Activated CD8-positive, alpha-beta T cell treated with anti-CD3 and anti-CD28 coated beads for 36 hours (primary cell): ENCODE data around the gene DENND2C. TPM values are rescaled to one million over a fixed set of nuclear protein-coding genes. Genes with fewer than 3 reads are reported as not detected.

Experiments used
- ATAC-seq: fragments of 200-7000 bp; cut with Tn5 transposase; one replicate; pipeline ENCODE4 v1.10.0; 2021; ENCODE audit warnings: mild to moderate bottlenecking, moderate library complexity
- CTCF ChIA-PET: fragments of 350-600 bp; sonication (Branson Sonifier 250); formaldehyde crosslinking; loops from one replicate; lab custom pipeline; 2021; ENCODE audit warnings: antibody characterized with exemption; lab: Charles Lee
- POLR2A ChIA-PET: fragments of 350-600 bp; sonication (Branson Sonifier 250); formaldehyde crosslinking; loops from one replicate; lab custom pipeline; 2021; ENCODE audit warnings: antibody characterized with exemption; lab: Charles Lee
- DNase-seq: peaks from one replicate; pipeline ENCODE4 v3.0.0-alpha.2; 2020
- H3K27ac Mint-ChIP-seq: one replicate; pipeline ENCODE4 v1.8.0; 2021; ENCODE audit warnings: mild to moderate bottlenecking, mixed read lengths
- H3K27me3 Mint-ChIP-seq: one replicate; pipeline ENCODE4 v1.8.0; 2021; ENCODE audit warnings: mixed read lengths
- H3K36me3 Mint-ChIP-seq: one replicate; pipeline ENCODE4 v1.8.0; 2021; ENCODE audit warnings: low read depth, mixed read lengths
- H3K4me1 Mint-ChIP-seq: one replicate; pipeline ENCODE4 v1.8.0; 2021; ENCODE audit warnings: low read depth, mixed read lengths
- H3K4me3 Mint-ChIP-seq: one replicate; pipeline ENCODE4 v1.8.0; 2021; ENCODE audit warnings: mild to moderate bottlenecking, moderate library complexity, mixed read lengths
- H3K9me3 Mint-ChIP-seq: one replicate; pipeline ENCODE4 v1.8.0; 2021; ENCODE audit warnings: mixed read lengths
- intact Hi-C: fragments of 100-400 bp; cut with micrococcal nuclease; formaldehyde crosslinking; loops from one replicate; pipeline ENCODE4 v1.10.0; 2022
- total RNA-seq, 2 experiments: library from RNA; stranded (reverse); gene quantifications; one replicate each; pipeline ENCODE4 v1.2.3, GENCODE V29; 2021
- TF ChIP-seq, protein P1 (sequence below): fragments of 200-600 bp; IDR thresholded peaks from one replicate; pipeline ENCODE4 v1.8.0; 2022; ENCODE audit warnings: antibody characterized with exemption, mild to moderate bottlenecking

DENND2C gene, protein sequence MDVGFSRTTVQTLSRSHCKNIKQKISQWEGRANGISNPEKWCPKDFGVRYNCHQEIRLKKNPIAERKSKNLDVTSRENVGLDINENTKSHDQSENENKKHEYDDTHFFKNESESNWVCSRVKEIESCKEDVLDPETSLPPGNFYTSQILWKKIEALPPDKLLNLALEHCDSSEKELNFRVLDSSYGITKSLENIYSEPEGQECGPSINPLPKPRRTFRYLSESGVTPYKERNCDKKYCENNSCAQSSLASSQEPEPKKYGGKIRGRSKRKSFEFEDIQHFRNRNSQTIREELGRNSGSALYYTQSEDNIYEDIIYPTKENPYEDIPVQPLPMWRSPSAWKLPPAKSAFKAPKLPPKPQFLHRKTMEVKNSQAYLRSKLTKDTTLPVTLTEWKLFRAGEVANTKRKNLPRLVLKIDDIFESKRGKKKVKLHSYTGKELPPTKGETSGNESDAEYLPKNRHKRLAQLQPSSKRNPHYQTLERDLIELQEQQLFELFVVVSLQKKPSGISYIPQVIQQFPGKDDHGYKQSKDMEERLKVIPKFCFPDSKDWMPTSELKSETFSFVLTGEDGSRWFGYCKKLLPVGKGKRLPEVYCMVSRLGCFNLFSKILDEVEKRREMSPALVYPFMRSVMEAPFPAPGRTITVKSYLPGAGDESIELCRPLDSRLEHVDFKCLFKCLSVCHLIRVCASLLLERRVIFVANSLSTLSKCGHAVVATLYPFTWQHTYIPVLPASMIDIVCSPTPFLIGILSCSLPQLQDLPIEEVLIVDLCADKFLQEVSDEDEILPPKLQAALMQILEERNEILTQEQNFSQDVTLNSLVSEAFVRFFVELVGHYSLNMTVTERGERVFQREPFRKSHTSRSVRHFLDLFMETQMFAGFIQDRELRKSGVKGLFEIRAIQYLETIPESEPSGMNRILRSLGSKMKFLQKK
- 1 to 10 TPM in 1 of 2 experiments, under 1 TPM in 1; 0.99 to 1.5 TPM for total RNA-seq

GRCh38 chr1:114669562-114670082 is at the start of gene DENND2C:
TSS of gene DENND2C (minus strand) at chr1:114670049. CDS start at chr1:114625984, 44,065 bp downstream.
- DNase-seq (no peak), ATAC-seq (peak; percentile 73)
- Mint-ChIP-seq H3K4me1 (peaks cover 10% of the 10 kb centered on the region), H3K4me3 (peak within 1 kb of the TSS; percentile 86), H3K27ac (peak within 1 kb of the TSS; percentile 68), H3K27me3 (peaks cover 7% of the 10 kb centered on the region), H3K9me3 (no peaks in the 10 kb centered on the region), H3K36me3 (no peaks in the 10 kb centered on the region)
- CTCF ChIA-PET = interaction anchor here (0.9 to 3.9 kb wide), 5 partner anchors 9 to 387 kb away, joined by 3 to 17 read pairs (median 3); no protein-coding TSS in a partner anchor
- POLR2A ChIA-PET = interaction anchor here (0.8 to 1.6 kb wide), 5 partner anchors 10 to 111 kb away, joined by 3 to 6 read pairs (median 3); partner anchors contain the start of genes CSDE1, NRAS and SIKE1
- TF ChIP-seq, protein P1, sequence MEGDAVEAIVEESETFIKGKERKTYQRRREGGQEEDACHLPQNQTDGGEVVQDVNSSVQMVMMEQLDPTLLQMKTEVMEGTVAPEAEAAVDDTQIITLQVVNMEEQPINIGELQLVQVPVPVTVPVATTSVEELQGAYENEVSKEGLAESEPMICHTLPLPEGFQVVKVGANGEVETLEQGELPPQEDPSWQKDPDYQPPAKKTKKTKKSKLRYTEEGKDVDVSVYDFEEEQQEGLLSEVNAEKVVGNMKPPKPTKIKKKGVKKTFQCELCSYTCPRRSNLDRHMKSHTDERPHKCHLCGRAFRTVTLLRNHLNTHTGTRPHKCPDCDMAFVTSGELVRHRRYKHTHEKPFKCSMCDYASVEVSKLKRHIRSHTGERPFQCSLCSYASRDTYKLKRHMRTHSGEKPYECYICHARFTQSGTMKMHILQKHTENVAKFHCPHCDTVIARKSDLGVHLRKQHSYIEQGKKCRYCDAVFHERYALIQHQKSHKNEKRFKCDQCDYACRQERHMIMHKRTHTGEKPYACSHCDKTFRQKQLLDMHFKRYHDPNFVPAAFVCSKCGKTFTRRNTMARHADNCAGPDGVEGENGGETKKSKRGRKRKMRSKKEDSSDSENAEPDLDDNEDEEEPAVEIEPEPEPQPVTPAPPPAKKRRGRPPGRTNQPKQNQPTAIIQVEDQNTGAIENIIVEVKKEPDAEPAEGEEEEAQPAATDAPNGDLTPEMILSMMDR = no peak
- intact Hi-C loops = no loop called here

DNA sequence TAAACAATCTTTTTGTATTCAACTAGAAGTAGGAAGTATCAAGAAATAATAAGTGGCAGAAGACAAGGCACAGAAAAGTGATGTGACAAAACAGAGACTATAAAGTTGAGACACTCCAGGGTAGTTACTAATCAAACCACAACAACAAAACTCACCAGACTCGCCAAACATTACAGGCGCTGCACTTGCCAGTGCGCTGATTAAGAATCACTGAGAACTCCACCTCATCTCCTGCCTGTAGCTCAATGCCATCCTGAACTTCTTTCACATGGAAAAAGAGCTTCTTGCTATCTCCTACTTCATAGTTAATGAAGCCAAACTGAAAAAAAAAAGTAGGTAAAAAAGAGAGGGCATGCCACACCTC is 49.6 kb upstream of the DENND2C start:
- no peaks in the 10 kb centered on the region for H3K27me3 Mint-ChIP-seq
- DNase-seq (no peak), ATAC-seq (no peak)
- TF ChIP-seq, protein P1 = no peak
- intact Hi-C loops = loop anchor here (5.0 kb wide), 1 partner anchor 38 kb away; the partner anchor contains the start of gene CSDE1
- ChIA-PET POLR2A (interaction anchor here (1.0 to 1.3 kb wide), 2 partner anchors 13 to 22 kb away, joined by 4 read pairs; no protein-coding TSS in a partner anchor), CTCF (no interaction called here)
- no peaks in the 10 kb centered on the region for H3K9me3 Mint-ChIP-seq
- H3K36me3 Mint-ChIP-seq = peaks cover 69% of the 10 kb centered on the region
- peaks cover 24% of the 10 kb centered on the region for H3K4me1 Mint-ChIP-seq
- peak overlapping the region; percentile 82 for H3K27ac Mint-ChIP-seq
- H3K4me3 Mint-ChIP-seq = no peak overlapping the region

GRCh38 chr1:114718661-114719423 is 49.0 kb upstream of the DENND2C start:
- Mint-ChIP-seq H3K4me3 (no peak overlapping the region), H3K4me1 (peaks cover 30% of the 10 kb centered on the region), H3K9me3 (no peaks in the 10 kb centered on the region), H3K27me3 (no peaks in the 10 kb centered on the region), H3K27ac (peak overlapping the region; percentile 82), H3K36me3 (peaks cover 70% of the 10 kb centered on the region)
- intact Hi-C loops = loop anchor here (5.0 kb wide), 1 partner anchor 38 kb away; the partner anchor contains the start of gene CSDE1
- ChIA-PET POLR2A (interaction anchor here (3.9 kb wide), 1 partner anchor 38 kb away, joined by 29 read pairs; the partner anchor contains the start of gene CSDE1), CTCF (interaction anchor here (1.4 kb wide), 1 partner anchor 372 kb away, joined by 3 read pairs; no protein-coding TSS in a partner anchor)
- ATAC-seq = no peak
- TF ChIP-seq, protein P1 = no peak
- DNase-seq = peak; percentile 16
